GM18498 (cell line): ENCODE measurements around the gene SLC29A4.
"Not testable (repeated sequence)": the region's sequence is repeated elsewhere in the genome, so short reads cannot be mapped to it uniquely, and the experiment has no call there.

Experiments
- ATAC-seq: cut with Tn5 transposase; IDR thresholded peaks from one replicate; pipeline ENCODE4 v1.9.1; 2021; ENCODE audit warnings: mild to moderate bottlenecking, moderate library complexity; ENCODE audit not compliant: unreplicated experiment

The SLC29A4 gene

GRCh38 chr7:5273831-5274405 is 8.8 kb upstream of the SLC29A4 start:
- not testable (repeated sequence) for ATAC-seq

GRCh38 chr7:5274441-5274840 is 8.3 kb upstream of the SLC29A4 start:
- no peak for ATAC-seq

DNA sequence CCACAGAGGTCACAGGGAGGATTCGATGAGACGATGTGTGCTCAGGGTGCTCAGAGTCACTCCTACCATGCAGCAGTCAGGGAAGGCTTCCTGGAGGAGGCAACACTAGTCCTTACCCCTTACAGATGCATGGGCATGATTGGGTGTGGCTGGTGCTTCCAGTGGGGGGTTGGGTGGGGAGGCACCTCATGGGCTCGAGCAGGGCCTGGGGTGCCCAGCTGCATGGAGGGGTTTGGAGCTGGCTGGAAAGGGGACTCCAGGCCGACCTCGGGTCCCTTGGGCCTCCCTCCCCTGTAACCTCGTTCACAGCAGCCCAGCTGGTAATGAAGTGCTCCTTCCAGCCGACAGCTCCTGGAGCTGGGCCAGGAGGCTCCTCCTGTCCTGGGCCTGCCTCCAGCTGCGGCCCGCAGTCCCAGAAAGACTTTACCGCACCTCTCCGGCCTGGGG is 7.7 kb upstream of the SLC29A4 start:
- ATAC-seq, result not testable (repeated sequence)

GRCh38 chr7:5275510-5275909 is 7.2 kb upstream of the SLC29A4 start:
- ATAC-seq, result not testable (repeated sequence)

DNA sequence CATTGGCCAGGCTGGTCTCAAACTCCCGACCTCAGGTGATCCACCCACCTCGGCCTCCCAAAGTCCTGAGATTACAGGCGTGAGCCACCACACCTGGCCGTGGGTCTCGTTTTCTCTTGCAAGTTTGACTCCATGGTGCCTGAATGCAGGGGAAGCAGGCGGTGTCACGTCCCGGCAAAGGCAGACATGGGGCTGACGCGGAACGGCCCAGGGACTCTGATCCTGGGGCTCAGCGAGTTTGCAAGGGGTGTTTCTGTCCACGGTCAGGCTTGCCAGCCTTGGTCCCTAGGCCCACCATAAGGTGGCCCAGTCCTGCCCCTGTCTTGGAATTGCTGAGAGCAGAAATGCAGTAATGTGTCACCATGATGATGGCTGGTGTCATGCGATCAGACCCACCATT is 6.6 kb upstream of the SLC29A4 start:
- ATAC-seq, result not testable (repeated sequence)

GRCh38 chr7:5276611-5277010 is 6.1 kb upstream of the SLC29A4 start:
- ATAC-seq, result no peak

DNA sequence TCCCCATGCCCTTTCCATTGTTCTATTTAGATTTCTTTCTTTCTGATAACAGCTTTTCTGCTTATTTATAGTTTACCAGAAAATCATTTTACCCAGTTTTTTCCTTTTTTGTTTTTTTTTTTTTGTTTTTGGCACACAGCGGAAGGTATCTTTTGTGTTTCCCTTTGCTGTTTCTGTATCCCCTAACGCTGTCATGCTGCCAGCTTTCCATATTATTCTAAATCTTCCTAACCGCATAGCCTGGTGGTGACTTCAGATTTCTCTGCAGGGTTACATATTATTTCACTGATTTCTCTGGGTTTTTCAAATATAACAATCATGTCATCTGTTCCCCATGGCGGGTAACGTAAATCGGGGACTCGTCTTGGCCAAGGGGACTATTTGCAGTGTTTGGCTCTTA is 4.0 kb upstream of the SLC29A4 start:
- ATAC-seq, result no peak

DNA sequence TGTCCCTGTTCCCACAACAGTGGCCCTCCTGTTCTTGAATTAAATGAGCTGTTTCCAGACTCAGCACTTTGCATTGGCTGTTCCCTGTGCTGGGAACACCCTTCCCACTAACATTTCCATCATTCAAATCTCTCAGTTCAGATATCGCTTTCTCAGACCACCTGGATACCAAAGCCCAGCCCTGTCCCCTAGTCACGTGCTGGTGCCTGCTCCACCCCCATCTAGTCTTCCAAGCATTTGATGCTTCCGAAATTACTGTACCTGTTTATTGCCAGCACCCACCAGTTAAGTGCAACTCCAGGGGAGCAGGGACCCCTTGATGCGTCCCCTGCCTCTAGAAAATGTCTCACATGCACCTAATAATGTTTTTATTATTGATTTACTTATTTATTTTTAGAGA is 3.0 kb upstream of the SLC29A4 start:
- ATAC-seq, result no peak

GRCh38 chr7:5281598-5282500 is 894 bp upstream of the SLC29A4 start:
- ATAC-seq, result not testable (repeated sequence)

GRCh38 chr7:5283421-5284303 is 919 bp downstream of the SLC29A4 start:
- no peak for ATAC-seq

GRCh38 chr7:5284304-5285281 is 1.9 kb downstream of the SLC29A4 start:
- ATAC-seq, result no peak

DNA sequence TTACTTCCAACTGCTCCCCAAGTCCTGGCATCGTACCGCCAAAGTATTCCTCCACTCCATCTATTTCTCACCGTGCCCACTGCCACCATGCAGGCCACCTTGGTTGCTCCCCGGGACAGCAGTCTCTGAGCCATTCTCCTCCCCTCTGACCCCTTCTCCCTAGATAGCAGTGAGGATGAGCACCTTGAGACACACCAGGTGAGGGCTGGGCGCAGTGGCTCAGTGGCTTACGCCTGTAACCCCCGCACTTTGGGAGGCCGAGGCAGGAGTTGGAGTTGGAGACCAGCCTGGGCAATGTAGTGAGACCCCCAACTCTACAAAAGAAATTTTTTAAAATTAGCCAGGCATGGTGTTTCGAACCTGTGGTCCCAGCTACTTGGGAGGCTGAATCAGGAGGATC is 4.2 kb downstream of the SLC29A4 start:
- ATAC-seq, result no peak

- not testable (repeated sequence) for ATAC-seq
Measured at GRCh38 chr7:5287373-5287772, 4.6 kb downstream of the SLC29A4 start.

DNA sequence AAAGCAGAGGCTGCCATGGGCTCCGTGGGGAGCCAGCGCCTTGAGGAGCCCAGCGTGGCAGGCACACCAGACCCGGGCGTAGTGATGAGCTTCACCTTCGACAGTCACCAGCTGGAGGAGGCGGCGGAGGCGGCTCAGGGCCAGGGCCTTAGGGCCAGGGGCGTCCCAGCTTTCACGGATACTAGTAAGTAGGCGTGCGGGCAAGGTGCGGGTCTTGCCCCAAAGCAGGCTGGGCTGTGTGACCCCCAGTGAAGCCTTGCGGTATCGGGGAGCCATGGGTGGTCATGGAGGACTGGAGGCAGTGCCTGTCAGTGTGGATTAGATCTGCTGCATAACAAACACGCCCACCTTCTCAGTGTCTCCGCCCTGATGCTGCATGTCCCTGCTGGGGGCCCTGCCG is 5.1 kb downstream of the SLC29A4 start:
- ATAC-seq, result no peak

- ATAC-seq, result not testable (repeated sequence)
Measured at GRCh38 chr7:5288560-5288959, 5.8 kb downstream of the SLC29A4 start.

- ATAC-seq, result no peak
Measured at GRCh38 chr7:5289355-5289754, 6.6 kb downstream of the SLC29A4 start.

DNA sequence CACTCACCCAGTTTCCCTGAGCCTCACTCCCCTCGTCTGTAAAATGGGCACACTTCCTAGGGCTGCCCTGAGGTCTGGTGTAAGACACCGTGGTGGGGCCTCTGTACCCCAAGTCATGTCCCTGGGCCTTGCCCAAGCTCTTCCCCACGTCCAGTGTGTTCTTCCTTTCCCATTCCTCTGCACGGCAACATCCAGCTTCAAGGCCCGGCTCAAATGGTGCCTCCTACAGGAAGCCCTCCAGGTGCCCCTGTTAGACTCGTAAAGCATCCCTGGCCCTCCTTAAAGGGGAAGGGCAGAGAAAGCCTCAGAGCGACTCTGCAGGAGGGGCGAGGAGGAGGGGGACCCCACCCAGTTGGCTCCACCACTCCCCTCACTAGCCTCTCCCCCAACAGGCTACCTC is 8.6 kb downstream of the SLC29A4 start:
- no peak for ATAC-seq

GRCh38 chr7:5291711-5292335 is 9.1 kb downstream of the SLC29A4 start:
- not testable (repeated sequence) for ATAC-seq

GRCh38 chr7:5294169-5294987 is 11.6 kb downstream of the SLC29A4 start:
- ATAC-seq, result no peak
